Activated T-cell treated with anti-CD3 and anti-CD28 coated beads, Interleukin-2, amount 50 U/mL, for 1 hour (primary cell): Measurements from ENCODE around the gene AGXT2.
A peak's percentile ranks its signal among the peaks of the same experiment; 100 is the strongest.

Experiments
- DNase-seq: peaks from one replicate; pipeline ENCODE4 v3.0.0-alpha.2; 2020

AGXT2 gene

GRCh38 chr5:35047785-35048404, at the start of gene AGXT2:
TSS of gene AGXT2 (minus strand) at chr5:35047949. CDS start at chr5:35047892, 57 bp downstream.
- no peak for DNase-seq

DNA sequence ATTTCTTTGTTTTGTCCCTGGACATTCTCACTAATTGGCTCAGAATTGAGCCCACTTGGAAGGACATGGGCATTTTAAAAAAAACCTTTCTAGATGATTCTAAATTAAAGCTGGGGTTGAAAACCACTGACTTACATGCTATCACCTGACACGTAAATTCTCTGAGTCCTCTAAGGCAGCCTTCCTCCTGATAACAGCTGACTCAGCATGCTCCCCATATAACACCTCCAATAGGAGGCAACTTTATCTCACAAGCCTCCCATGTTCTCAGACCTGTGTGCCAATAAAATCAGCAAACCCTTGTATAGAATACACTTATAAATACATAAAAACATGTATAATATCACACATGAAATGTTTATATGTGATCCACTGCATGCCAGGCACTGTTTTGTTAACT, 49.2 kb upstream of the AGXT2 start:
- DNase-seq = no peak

DNA sequence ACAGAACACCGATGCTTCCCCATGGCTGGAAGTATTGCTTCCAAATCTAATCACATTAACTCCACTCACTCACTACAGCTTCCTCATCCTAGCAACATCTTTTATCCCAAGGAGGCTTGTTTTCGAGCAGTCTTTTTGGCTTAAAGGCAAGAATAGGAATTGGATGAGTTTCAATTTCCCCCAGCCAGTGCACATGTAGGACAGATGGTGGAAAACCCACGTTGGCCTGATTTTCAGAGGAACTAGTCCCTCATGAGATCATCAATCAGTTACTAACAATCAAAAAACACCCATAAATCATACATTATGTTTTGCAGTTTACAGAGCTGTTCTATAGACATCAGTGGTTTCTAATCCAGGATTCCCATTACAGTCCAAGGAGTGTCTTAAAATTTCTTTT, 48.5 kb upstream of the AGXT2 start:
- no peak for DNase-seq

GRCh38 chr5:35095366-35095765, 47.6 kb upstream of the AGXT2 start:
- no peak for DNase-seq

DNA sequence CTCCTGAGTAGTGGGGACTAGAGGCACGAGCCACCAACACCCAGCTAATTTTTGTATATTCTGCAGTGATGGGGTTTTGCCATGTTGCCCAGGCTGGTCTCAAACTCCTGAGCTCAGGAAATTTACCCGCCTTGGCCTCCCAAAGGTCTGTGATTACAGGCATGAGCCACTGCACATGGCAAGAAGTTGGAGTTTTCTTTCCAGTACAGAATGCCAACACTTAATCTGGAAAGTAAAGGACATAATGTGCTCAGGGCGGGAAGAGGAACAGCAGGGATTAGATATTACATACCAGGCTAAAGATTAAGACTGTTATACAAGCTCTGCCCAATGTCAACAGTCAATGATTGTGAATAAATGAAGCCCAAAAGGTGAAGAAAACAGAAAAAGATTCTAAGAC, 47.2 kb upstream of the AGXT2 start:
- DNase-seq = no peak

- DNase-seq = no peak
These were observed 45.0 kb upstream of the AGXT2 start for GRCh38 chr5:35092703-35093102.

- no peak for DNase-seq
These were observed 44.0 kb upstream of the AGXT2 start for GRCh38 chr5:35091704-35092103.

GRCh38 chr5:35089334-35090314, 41.9 kb upstream of the AGXT2 start:
- peak; percentile 37 for DNase-seq

DNA sequence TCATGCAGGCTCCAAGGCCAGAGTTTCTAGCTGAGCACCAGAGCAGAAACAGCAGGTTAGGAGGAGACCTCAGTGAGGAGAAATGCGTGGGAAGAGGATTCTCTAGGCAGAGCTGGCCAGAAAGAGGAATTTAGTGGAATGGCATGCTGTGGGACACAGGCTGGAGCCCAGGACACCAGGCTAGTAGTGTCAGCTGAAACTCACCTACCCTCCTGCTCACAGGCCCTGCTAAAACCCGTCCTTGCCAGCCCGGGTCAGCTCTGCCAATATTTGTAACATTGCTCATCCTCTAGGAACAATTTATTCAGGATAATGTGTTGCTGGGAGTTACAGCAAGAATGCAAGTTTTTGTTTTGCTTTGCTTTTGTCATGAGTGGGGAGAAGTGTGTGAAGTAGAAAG, 40.2 kb upstream of the AGXT2 start:
- no peak for DNase-seq

DNA sequence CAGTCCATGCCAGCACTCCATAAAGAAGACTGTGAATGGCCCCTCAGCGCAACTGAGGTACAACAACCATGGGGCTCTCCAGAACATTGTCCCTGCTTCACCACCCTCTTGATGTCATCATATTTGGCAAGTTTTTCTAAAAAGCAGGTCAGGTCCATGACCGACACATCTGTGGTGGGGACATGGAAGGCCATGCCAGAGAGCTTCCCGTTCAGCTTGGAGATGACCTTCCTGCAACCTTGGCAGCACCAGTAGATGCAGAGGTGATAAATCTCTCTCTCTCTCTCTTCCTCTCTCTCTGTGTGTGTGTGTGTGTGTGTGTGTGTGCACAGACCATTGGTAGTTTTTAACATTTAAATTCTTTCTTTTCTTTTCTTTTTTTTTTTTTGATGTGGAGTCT, 35.4 kb upstream of the AGXT2 start:
- DNase-seq = no peak

- DNase-seq = no peak
These were observed 34.8 kb upstream of the AGXT2 start for GRCh38 chr5:35082530-35082929.

- DNase-seq = no peak
These were observed 33.4 kb upstream of the AGXT2 start for GRCh38 chr5:35081134-35081533.

DNA sequence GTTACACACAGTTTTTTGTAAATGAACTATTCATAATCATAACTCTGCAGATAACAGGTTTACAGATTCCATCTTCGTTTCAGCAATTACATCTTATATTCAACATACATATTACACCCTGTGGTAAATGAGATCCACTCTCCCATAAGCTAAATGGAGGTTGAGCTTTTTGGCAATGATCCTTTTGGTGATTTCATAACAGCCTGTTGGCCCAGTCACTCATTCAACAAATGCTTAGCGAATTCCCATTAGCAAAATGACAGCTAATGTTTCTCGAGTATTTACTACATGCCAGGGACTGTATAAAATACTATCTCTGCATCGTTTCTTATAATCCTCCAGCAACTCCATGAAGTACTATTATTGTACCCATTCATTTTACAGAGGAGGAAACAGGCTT, 25.4 kb upstream of the AGXT2 start:
- no peak for DNase-seq

DNA sequence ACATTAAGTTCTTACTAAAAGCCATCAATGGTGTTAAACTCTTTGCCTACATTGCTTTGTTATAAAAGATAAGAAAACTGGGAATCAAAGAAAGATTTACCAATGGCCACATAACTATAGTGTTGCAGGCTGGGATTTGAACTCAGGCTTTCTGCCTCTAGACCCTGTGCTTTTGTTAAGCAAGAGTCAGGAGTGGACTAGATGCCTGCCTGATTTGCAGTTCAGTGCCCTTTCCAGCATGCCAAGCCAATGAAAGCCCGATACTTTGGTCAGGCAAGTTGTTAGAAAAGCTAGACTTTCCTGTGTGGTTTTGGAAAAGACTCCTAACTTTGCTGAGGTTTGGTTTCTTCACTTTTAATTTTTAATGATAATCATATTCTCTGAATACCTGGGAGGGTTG, 21.4 kb upstream of the AGXT2 start:
- no peak for DNase-seq

- DNase-seq = no peak
These were observed 20.2 kb upstream of the AGXT2 start for GRCh38 chr5:35067985-35068384.

GRCh38 chr5:35066260-35066795, 18.6 kb upstream of the AGXT2 start:
- no peak for DNase-seq

DNA sequence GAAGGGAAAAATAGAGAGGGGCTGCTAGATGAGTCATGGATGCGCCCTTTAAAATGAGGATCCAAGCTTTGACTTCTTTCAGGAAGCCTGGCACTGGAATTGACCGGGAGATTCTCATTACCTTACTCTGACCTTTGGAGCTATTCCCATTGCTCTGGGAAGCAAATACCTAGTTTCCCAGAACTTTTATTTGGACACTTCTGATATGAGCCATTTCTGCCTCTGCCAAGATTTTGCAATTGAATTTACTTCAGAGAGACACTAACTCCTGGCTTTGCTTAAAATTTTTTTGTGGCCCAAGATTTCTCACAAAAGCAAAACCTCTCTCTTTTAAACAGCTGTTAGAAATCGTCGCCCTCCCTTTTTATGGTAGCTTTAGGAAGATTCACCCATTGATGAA, 15.7 kb upstream of the AGXT2 start:
- no peak for DNase-seq

DNA sequence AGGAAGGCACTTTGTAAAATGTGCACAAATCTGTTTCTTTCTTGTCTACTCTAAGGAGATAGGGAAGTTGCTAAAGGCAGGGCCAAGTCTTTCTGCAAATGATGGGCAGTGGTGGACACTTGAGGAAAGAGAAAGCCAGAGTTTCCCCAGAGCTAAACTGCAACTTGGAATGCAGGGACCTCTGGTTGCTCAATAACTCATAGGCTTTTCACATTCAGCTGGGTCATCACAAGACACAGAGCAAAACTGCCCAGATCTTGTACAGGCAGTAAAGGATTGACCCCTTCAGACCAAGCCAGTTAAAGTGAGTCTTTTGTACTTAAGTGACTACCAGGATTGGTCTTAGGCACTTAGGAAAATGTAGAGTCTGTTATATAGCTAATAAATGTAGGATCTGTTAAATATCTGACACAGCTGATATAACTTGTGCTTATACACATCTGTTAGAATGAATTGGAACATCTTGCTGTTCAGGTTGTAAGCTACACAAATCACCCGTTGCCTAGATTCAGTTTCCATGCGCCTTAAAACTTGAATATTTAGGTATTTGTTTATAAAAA, 13.5 kb upstream of the AGXT2 start:
- no peak for DNase-seq

DNA sequence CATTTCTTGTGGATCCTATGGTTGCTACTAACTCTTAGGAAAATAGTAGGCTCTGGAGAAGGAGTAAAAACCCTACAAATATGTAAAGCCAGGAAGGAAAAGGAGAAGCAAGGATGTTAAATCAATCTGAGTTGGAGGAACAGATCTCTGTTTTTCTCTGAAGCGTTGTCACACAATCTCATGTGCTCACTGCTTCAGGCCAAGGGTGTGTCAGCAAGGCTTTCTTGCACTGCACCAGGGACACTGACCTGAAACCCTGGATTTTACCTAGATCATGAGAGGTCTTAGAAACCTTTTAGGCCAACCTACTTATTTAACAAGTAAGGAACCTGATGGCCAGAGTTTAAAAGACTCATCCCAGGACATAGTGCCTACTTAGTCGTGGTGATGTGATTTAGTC, 12.5 kb upstream of the AGXT2 start:
- DNase-seq = no peak

- DNase-seq = no peak
These were observed 11.5 kb upstream of the AGXT2 start for GRCh38 chr5:35059251-35059650.

DNA sequence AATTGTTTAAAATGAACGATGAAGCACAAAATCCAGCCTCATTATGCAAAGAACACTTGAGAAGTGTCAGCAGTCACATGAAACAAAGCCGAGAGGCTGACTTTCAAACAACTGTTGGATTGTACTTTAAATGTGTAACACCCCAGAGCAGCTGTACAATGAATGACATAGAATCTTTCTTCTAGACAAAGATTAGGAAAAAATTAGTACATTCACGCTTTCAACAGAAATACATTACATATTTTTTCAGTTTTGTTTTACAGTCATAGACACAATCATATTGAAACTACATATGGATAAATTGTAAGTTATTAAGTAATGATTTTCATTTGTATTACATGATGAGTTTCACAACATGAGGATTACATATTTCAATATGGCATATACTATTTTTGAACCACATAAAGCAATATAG, 10.6 kb upstream of the AGXT2 start:
- DNase-seq = no peak

- DNase-seq = no peak
These were observed 8.9 kb upstream of the AGXT2 start for GRCh38 chr5:35056686-35057085.

DNA sequence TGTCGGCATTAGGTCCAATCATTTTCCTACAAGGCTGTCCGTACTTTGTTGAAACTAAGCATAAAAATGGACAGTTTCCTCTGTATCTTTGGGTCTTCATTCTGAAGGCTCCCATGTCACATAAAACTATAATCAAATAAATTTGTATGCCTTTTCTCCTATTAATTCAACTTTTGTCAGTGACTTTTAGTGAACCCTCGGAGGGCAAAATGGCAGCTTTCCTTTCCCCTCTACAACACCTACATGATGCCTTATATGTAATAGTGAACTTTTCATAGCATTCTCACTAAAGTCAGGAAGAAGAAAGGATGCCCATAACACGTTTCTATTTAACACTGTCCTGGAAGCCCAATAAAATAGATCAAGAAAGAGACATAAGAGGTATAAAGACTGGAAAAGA, 5.1 kb upstream of the AGXT2 start:
- DNase-seq = no peak
